ENCODE data around the gene TECPR2.

DNA sequence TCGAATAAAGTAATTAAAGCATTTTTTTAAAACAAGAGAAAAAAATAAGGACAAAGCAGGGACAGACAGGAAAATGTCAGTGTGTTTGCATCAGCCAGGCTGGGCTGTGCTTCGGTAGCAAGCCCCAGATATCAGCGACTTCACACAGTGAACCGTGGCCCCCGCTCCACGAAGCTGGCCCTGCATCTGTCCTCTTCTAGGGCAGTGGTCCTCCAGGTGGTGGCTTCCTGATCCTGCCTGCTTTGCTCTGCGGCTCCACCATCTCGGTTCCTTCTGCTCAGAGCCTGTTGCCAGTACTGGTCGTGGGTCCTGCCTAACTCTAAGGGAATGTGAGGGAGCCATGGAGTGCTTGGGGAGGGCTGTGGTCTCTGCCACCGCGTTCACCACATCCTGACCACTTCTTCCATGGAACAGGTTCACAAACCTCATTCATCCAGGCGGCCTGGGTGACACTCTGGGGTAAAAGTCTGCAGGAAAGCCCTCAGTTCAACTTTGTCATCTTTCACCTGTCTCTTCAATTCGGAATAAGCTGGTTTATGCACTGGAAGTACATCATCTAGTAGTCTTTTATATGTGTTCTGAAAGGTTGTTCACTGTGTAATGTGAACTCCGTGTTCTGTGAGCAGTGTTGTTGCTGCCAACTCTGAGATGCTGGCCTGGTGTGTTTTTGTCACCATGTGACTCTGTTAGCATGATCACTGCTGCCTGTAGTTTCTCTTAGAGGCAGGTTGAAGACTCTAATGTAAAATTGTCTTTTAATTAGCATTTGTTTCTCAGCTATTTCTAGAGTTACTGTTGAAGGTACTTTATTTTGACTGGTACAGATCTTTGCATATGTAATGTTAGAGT lies 99.0 kb downstream of the TECPR2 start:
- TF ChIP-seq, protein P1, sequence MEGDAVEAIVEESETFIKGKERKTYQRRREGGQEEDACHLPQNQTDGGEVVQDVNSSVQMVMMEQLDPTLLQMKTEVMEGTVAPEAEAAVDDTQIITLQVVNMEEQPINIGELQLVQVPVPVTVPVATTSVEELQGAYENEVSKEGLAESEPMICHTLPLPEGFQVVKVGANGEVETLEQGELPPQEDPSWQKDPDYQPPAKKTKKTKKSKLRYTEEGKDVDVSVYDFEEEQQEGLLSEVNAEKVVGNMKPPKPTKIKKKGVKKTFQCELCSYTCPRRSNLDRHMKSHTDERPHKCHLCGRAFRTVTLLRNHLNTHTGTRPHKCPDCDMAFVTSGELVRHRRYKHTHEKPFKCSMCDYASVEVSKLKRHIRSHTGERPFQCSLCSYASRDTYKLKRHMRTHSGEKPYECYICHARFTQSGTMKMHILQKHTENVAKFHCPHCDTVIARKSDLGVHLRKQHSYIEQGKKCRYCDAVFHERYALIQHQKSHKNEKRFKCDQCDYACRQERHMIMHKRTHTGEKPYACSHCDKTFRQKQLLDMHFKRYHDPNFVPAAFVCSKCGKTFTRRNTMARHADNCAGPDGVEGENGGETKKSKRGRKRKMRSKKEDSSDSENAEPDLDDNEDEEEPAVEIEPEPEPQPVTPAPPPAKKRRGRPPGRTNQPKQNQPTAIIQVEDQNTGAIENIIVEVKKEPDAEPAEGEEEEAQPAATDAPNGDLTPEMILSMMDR (IDR thresholded peaks at IDR 0.05; ENCODE audit: insufficient read depth, low read length), result no peak
- TF ChIP-seq, protein P2, sequence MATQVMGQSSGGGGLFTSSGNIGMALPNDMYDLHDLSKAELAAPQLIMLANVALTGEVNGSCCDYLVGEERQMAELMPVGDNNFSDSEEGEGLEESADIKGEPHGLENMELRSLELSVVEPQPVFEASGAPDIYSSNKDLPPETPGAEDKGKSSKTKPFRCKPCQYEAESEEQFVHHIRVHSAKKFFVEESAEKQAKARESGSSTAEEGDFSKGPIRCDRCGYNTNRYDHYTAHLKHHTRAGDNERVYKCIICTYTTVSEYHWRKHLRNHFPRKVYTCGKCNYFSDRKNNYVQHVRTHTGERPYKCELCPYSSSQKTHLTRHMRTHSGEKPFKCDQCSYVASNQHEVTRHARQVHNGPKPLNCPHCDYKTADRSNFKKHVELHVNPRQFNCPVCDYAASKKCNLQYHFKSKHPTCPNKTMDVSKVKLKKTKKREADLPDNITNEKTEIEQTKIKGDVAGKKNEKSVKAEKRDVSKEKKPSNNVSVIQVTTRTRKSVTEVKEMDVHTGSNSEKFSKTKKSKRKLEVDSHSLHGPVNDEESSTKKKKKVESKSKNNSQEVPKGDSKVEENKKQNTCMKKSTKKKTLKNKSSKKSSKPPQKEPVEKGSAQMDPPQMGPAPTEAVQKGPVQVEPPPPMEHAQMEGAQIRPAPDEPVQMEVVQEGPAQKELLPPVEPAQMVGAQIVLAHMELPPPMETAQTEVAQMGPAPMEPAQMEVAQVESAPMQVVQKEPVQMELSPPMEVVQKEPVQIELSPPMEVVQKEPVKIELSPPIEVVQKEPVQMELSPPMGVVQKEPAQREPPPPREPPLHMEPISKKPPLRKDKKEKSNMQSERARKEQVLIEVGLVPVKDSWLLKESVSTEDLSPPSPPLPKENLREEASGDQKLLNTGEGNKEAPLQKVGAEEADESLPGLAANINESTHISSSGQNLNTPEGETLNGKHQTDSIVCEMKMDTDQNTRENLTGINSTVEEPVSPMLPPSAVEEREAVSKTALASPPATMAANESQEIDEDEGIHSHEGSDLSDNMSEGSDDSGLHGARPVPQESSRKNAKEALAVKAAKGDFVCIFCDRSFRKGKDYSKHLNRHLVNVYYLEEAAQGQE (IDR thresholded peaks at IDR 0.05; ENCODE audit: insufficient replicate concordance, low read depth), result no peak
